ENCODE measurements around the gene GPR153.

GPR153 gene

GRCh38 chr1:6248932-6249738, 11.8 kb downstream of the GPR153 start:
- no peak for DNase-seq (ENCODE audit: low read depth in 2 of 2)

GRCh38 chr1:6248161-6248776, 12.6 kb downstream of the GPR153 start:
- no peak for DNase-seq (ENCODE audit: low read depth in 2 of 2)

GRCh38 chr1:6247651-6248050, 13.2 kb downstream of the GPR153 start:
- no peak for DNase-seq (ENCODE audit: low read depth in 2 of 2)

GRCh38 chr1:6246497-6247467, 14.1 kb downstream of the GPR153 start:
- DNase-seq (ENCODE audit: low read depth in 2 of 2): peak; percentile 75

- DNase-seq (ENCODE audit: low read depth in 2 of 2): peak; percentile 63 to 71
These were observed 14.9 kb downstream of the GPR153 start for GRCh38 chr1:6245869-6246496.

- peak; percentile 75 to 76 for DNase-seq (ENCODE audit: low read depth in 2 of 2)
These were observed 15.6 kb downstream of the GPR153 start for GRCh38 chr1:6245086-6245868.

GRCh38 chr1:6244401-6245049, 16.4 kb downstream of the GPR153 start:
- no peak for DNase-seq (ENCODE audit: low read depth in 2 of 2)

GRCh38 chr1:6243993-6244392, 16.9 kb downstream of the GPR153 start, which contains the start of gene HES3:
HES3 (plus strand) TSS chr1:6244179; CDS start chr1:6244366, 187 bp downstream.
- no peak for DNase-seq (ENCODE audit: low read depth in 2 of 2)

- DNase-seq (ENCODE audit: low read depth in 2 of 2): no peak
These were observed 17.7 kb downstream of the GPR153 start for GRCh38 chr1:6243053-6243834.

GRCh38 chr1:6241887-6242740, 18.8 kb downstream of the GPR153 start:
- DNase-seq (ENCODE audit: low read depth in 2 of 2): no peak

GRCh38 chr1:6241107-6241886, 19.6 kb downstream of the GPR153 start:
- DNase-seq (ENCODE audit: low read depth in 2 of 2): no peak

- no peak for DNase-seq (ENCODE audit: low read depth in 2 of 2)
These were observed 20.7 kb downstream of the GPR153 start for GRCh38 chr1:6239950-6240768.

- no peak for DNase-seq (ENCODE audit: low read depth in 2 of 2)
These were observed 21.6 kb downstream of the GPR153 start for GRCh38 chr1:6239213-6239752.

- no peak for DNase-seq (ENCODE audit: low read depth in 2 of 2)
These were observed 23.8 kb downstream of the GPR153 start for GRCh38 chr1:6237093-6237492.

- peak in 1 of 2 donors; percentile 13 for DNase-seq (ENCODE audit: low read depth in 2 of 2)
These were observed 25.6 kb downstream of the GPR153 start for GRCh38 chr1:6235296-6235677.

GRCh38 chr1:6234502-6235295, 26.2 kb downstream of the GPR153 start:
- no peak for DNase-seq (ENCODE audit: low read depth in 2 of 2)
